GM23338 (cell line): ENCODE results near the gene AGR3. TPM values are rescaled to one million over a fixed set of nuclear protein-coding genes. Genes with fewer than 3 reads are reported as not detected.

Experiments used
- ATAC-seq: fragments of 200-7000 bp; cut with Tn5 transposase; 3 replicates; pipeline ENCODE4 v1.9.1; 2020
- DNase-seq: peaks from one replicate; pipeline ENCODE4 v3.0.0-alpha.2; 2015; ENCODE audit warnings: low spot score
- H2AFZ ChIP-seq: fragments of 200-600 bp; sonication (generic); 2 replicates; pipeline ENCODE4 v1.8.0; 2016; ENCODE audit warnings: antibody characterized with exemption, mild to moderate bottlenecking, moderate library complexity
- H3F3A ChIP-seq: fragments of 200-600 bp; sonication (generic); replicated peaks from 2 replicates; pipeline ENCODE4 v1.8.0; 2017; ENCODE audit warnings: antibody characterized with exemption, mixed run types, low read depth
- H3K27ac ChIP-seq: fragments of 200-600 bp; sonication (generic); 2 replicates; pipeline ENCODE4 v1.6.1; 2016; ENCODE audit warnings: low read depth
- H3K27me3 ChIP-seq: fragments of 200-600 bp; sonication (generic); 2 replicates; pipeline ENCODE4 v1.8.0; 2016; ENCODE audit warnings: mild to moderate bottlenecking, mixed run types, moderate library complexity; ENCODE audit not compliant: insufficient read depth
- H3K36me3 ChIP-seq: fragments of 200-600 bp; sonication (generic); 2 replicates; pipeline ENCODE4 v1.8.0; 2016; ENCODE audit warnings: mild to moderate bottlenecking; ENCODE audit not compliant: insufficient read depth
- H3K4me1 ChIP-seq: fragments of 200-600 bp; sonication (generic); 2 replicates; pipeline ENCODE4 v1.8.0; 2016; ENCODE audit warnings: mild to moderate bottlenecking, moderate library complexity; ENCODE audit not compliant: insufficient read depth
- H3K4me2 ChIP-seq: fragments of 200-600 bp; sonication (generic); 2 replicates; pipeline ENCODE4 v1.7.1; 2017; ENCODE audit warnings: mixed run types
- H3K4me3 ChIP-seq: fragments of 200-600 bp; sonication (generic); 2 replicates; pipeline ENCODE4 v1.6.1; 2016; ENCODE audit warnings: mixed run types
- H3K79me2 ChIP-seq: fragments of 200-600 bp; sonication (generic); replicated peaks from 2 replicates; pipeline ENCODE4 v1.8.0; 2017; ENCODE audit warnings: mild to moderate bottlenecking; ENCODE audit not compliant: insufficient read depth
- H3K9me2 ChIP-seq: fragments of 200-600 bp; sonication (generic); 2 replicates; pipeline ENCODE4 v1.8.0; 2017; ENCODE audit not compliant: insufficient read depth
- H4K20me1 ChIP-seq: fragments of 200-600 bp; sonication (generic); replicated peaks from 2 replicates; pipeline ENCODE4 v1.8.0; 2017; ENCODE audit warnings: mild to moderate bottlenecking; ENCODE audit not compliant: insufficient read depth
- H3K27ac Mint-ChIP-seq: 2 replicates; pipeline ENCODE4 v1.8.0; 2020; ENCODE audit warnings: inconsistent platforms, mild to moderate bottlenecking, moderate library complexity, mixed read lengths
- H3K27me3 Mint-ChIP-seq: 3 replicates; pipeline ENCODE4 v1.8.0; 2022; ENCODE audit warnings: low read depth, mild to moderate bottlenecking, moderate library complexity, mixed read lengths, inconsistent platforms; ENCODE audit not compliant: insufficient read depth, poor library complexity
- H3K36me3 Mint-ChIP-seq: 3 replicates; pipeline ENCODE4 v1.8.0; 2021; ENCODE audit warnings: low read depth, mild to moderate bottlenecking, inconsistent platforms, moderate library complexity, mixed read lengths
- H3K4me1 Mint-ChIP-seq: 3 replicates; pipeline ENCODE4 v1.8.0; 2020; ENCODE audit warnings: mild to moderate bottlenecking, inconsistent platforms, mixed read lengths
- H3K4me3 Mint-ChIP-seq: 3 replicates; pipeline ENCODE4 v1.8.0; 2021; ENCODE audit warnings: moderate library complexity, mild to moderate bottlenecking, inconsistent platforms, mixed read lengths
- H3K9me3 Mint-ChIP-seq: 3 replicates; pipeline ENCODE4 v1.8.0; 2020; ENCODE audit warnings: moderate library complexity, mild to moderate bottlenecking, inconsistent platforms, mixed read lengths
- CREB1 ChIP-seq: fragments of 250-450 bp; sonication (Bioruptor Pico); IDR thresholded peaks from 2 replicates; pipeline ENCODE4 v1.5.0; 2020; ENCODE audit warnings: low read depth, mild to moderate bottlenecking, moderate library complexity
- EZH2 ChIP-seq: fragments of 200-600 bp; sonication (generic); IDR thresholded peaks from one replicate; pipeline ENCODE4 v1.8.0; 2017; ENCODE audit warnings: antibody characterized with exemption, mild to moderate bottlenecking, low read depth; ENCODE audit not compliant: unreplicated experiment
- EZH2phosphoT487 ChIP-seq: fragments of 200-600 bp; sonication (generic); IDR thresholded peaks from one replicate; pipeline ENCODE4 v1.8.1; 2018; ENCODE audit warnings: antibody characterized with exemption; ENCODE audit not compliant: unreplicated experiment
- JUNB ChIP-seq: IDR thresholded peaks from one replicate; pipeline ENCODE4 v1.6.1; 2016; ENCODE audit warnings: antibody characterized with exemption; ENCODE audit not compliant: unreplicated experiment
- NANOG ChIP-seq: IDR thresholded peaks from 2 replicates; pipeline ENCODE4 v1.6.1; 2016; ENCODE audit warnings: antibody characterized with exemption, borderline replicate concordance
- POLR2AphosphoS5 ChIP-seq: IDR thresholded peaks from 2 replicates; pipeline ENCODE4 v1.6.1; 2016; ENCODE audit warnings: antibody characterized with exemption, low read depth
- STAT1 ChIP-seq: IDR thresholded peaks from one replicate; pipeline ENCODE4 v1.6.1; 2016; ENCODE audit warnings: antibody characterized with exemption; ENCODE audit not compliant: unreplicated experiment
- ZNF114 ChIP-seq: fragments of 250-450 bp; sonication (Bioruptor Pico); IDR thresholded peaks from 2 replicates; pipeline ENCODE4 v1.5.0; 2020; ENCODE audit warnings: mild to moderate bottlenecking, moderate library complexity
- ZNF331 ChIP-seq: fragments of 250-450 bp; sonication (Bioruptor Pico); IDR thresholded peaks from 2 replicates; pipeline ENCODE4 v1.5.0; 2020; ENCODE audit warnings: low read depth, mild to moderate bottlenecking, moderate library complexity
- polyA plus RNA-seq: library from polyadenylated mRNA; unstranded; fragments of >200 nt; fragmentation: Nextera tagmentation; extraction: Ambion mirVana; gene quantifications from 2 replicates; pipeline ENCODE4 v1.2.1, GENCODE V29; 2016
- total RNA-seq: library from RNA; depleted of rRNA; stranded (reverse); fragments of >200 nt; shearing (Covaris generic); gene quantifications from 2 replicates; pipeline ENCODE4 v1.2.3, GENCODE V29; 2014
- TF ChIP-seq, protein P1 (sequence below): IDR thresholded peaks from 2 replicates; pipeline ENCODE4 v1.6.1; 2016; ENCODE audit warnings: antibody characterized with exemption
- TF ChIP-seq, protein P2 (sequence below): fragments of 250-450 bp; sonication (Bioruptor Pico); IDR thresholded peaks from 2 replicates; pipeline ENCODE4 v1.5.0; 2020; ENCODE audit warnings: mild to moderate bottlenecking, moderate library complexity
- TF ChIP-seq, protein P3 (sequence below), 2 experiments: fragments of 200-600 bp in 1 of 2; sonication (generic) in 1 of 2; conservative IDR thresholded peaks; 2 replicates each; pipeline versions ENCODE4 v1.5.1 to v1.6.1; 2016 to 2017; ENCODE audit warnings: antibody characterized with exemption in 2 of 2, low read depth in 2 of 2, mild to moderate bottlenecking in 2 of 2, moderate library complexity in 1 of 2
- TF ChIP-seq, protein P4 (sequence below): IDR thresholded peaks from one replicate; pipeline ENCODE4 v1.6.1; 2018; ENCODE audit warnings: antibody characterized with exemption; ENCODE audit not compliant: unreplicated experiment

Gene AGR3
- total and polyA plus RNA-seq, 2 experiments from 2014 or later = not detected

DNA sequence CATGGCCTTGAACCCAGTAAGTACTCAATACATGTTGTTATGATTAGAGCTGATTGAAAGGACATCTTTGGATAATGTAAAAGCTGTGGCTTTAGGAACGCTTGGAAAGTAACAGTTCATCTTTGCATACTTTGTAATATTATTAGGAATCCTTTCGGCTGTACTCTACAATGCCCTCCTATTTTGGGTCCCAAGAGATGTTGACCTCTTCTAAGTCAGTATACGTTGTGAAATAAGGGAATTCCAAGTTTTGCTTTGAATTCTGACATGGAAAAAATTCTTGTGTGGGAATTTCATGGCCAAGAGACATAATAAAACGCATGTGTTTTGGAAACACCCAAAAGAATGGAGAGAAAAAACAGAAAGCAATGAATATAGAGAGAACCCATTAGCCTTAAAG, 7.7 kb downstream of the AGR3 start:
- no peaks in the 10 kb centered on the region for H3K9me2 ChIP-seq
- H3K36me3 ChIP-seq = no peaks in the 10 kb centered on the region
- no peaks in the 10 kb centered on the region for H3K79me2 ChIP-seq
- DNase-seq = no peak
- H3K4me2 ChIP-seq = no peak overlapping the region
- H3F3A ChIP-seq = no peaks in the 10 kb centered on the region
- Mint-ChIP-seq H3K36me3 (no peaks in the 10 kb centered on the region), H3K9me3 (peaks cover 5% of the 10 kb centered on the region; the same call in 1 of the 3 replicates), H3K27ac (no peak overlapping the region), H3K27me3 (peaks cover 3% of the 10 kb centered on the region), H3K4me1 (peaks cover 7% of the 10 kb centered on the region; the same call in 2 of the 3 replicates), H3K4me3 (no peak overlapping the region)
- H3K4me1 ChIP-seq = no peaks in the 10 kb centered on the region; the same call in 1 of the 2 replicates
- no peak for ATAC-seq
- TF ChIP-seq STAT1 (no peak), ZNF331 (no peak), EZH2phosphoT487 (no peak), POLR2AphosphoS5 (no peak), CREB1 (CRISPR knock-in tag) (no peak), ZNF114 (no peak), JUNB (no peak), EZH2 (no peak), NANOG (no peak)
- TF ChIP-seq, protein P1, sequence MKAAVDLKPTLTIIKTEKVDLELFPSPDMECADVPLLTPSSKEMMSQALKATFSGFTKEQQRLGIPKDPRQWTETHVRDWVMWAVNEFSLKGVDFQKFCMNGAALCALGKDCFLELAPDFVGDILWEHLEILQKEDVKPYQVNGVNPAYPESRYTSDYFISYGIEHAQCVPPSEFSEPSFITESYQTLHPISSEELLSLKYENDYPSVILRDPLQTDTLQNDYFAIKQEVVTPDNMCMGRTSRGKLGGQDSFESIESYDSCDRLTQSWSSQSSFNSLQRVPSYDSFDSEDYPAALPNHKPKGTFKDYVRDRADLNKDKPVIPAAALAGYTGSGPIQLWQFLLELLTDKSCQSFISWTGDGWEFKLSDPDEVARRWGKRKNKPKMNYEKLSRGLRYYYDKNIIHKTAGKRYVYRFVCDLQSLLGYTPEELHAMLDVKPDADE = no peak
- TF ChIP-seq, protein P2, sequence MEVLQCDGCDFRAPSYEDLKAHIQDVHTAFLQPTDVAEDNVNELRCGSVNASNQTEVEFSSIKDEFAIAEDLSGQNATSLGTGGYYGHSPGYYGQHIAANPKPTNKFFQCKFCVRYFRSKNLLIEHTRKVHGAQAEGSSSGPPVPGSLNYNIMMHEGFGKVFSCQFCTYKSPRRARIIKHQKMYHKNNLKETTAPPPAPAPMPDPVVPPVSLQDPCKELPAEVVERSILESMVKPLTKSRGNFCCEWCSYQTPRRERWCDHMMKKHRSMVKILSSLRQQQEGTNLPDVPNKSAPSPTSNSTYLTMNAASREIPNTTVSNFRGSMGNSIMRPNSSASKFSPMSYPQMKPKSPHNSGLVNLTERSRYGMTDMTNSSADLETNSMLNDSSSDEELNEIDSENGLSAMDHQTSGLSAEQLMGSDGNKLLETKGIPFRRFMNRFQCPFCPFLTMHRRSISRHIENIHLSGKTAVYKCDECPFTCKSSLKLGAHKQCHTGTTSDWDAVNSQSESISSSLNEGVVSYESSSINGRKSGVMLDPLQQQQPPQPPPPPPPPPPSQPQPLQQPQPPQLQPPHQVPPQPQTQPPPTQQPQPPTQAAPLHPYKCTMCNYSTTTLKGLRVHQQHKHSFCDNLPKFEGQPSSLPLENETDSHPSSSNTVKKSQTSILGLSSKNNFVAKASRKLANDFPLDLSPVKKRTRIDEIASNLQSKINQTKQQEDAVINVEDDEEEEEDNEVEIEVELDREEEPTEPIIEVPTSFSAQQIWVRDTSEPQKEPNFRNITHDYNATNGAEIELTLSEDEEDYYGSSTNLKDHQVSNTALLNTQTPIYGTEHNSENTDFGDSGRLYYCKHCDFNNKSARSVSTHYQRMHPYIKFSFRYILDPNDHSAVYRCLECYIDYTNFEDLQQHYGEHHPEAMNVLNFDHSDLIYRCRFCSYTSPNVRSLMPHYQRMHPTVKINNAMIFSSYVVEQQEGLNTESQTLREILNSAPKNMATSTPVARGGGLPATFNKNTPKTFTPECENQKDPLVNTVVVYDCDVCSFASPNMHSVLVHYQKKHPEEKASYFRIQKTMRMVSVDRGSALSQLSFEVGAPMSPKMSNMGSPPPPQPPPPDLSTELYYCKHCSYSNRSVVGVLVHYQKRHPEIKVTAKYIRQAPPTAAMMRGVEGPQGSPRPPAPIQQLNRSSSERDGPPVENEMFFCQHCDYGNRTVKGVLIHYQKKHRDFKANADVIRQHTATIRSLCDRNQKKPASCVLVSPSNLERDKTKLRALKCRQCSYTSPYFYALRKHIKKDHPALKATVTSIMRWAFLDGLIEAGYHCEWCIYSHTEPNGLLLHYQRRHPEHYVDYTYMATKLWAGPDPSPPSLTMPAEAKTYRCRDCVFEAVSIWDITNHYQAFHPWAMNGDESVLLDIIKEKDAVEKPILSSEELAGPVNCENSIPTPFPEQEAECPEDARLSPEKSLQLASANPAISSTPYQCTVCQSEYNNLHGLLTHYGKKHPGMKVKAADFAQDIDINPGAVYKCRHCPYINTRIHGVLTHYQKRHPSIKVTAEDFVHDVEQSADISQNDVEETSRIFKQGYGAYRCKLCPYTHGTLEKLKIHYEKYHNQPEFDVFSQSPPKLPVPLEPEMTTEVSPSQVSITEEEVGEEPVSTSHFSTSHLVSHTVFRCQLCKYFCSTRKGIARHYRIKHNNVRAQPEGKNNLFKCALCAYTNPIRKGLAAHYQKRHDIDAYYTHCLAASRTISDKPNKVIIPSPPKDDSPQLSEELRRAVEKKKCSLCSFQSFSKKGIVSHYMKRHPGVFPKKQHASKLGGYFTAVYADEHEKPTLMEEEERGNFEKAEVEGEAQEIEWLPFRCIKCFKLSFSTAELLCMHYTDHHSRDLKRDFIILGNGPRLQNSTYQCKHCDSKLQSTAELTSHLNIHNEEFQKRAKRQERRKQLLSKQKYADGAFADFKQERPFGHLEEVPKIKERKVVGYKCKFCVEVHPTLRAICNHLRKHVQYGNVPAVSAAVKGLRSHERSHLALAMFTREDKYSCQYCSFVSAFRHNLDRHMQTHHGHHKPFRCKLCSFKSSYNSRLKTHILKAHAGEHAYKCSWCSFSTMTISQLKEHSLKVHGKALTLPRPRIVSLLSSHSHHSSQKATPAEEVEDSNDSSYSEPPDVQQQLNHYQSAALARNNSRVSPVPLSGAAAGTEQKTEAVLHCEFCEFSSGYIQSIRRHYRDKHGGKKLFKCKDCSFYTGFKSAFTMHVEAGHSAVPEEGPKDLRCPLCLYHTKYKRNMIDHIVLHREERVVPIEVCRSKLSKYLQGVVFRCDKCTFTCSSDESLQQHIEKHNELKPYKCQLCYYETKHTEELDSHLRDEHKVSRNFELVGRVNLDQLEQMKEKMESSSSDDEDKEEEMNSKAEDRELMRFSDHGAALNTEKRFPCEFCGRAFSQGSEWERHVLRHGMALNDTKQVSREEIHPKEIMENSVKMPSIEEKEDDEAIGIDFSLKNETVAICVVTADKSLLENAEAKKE (CRISPR knock-in tag) = no peak
- TF ChIP-seq, protein P3, sequence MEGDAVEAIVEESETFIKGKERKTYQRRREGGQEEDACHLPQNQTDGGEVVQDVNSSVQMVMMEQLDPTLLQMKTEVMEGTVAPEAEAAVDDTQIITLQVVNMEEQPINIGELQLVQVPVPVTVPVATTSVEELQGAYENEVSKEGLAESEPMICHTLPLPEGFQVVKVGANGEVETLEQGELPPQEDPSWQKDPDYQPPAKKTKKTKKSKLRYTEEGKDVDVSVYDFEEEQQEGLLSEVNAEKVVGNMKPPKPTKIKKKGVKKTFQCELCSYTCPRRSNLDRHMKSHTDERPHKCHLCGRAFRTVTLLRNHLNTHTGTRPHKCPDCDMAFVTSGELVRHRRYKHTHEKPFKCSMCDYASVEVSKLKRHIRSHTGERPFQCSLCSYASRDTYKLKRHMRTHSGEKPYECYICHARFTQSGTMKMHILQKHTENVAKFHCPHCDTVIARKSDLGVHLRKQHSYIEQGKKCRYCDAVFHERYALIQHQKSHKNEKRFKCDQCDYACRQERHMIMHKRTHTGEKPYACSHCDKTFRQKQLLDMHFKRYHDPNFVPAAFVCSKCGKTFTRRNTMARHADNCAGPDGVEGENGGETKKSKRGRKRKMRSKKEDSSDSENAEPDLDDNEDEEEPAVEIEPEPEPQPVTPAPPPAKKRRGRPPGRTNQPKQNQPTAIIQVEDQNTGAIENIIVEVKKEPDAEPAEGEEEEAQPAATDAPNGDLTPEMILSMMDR (conservative IDR thresholded peaks at IDR 0.05; ENCODE audit: low read depth in 2 of 2) = no peak
- TF ChIP-seq, protein P4, sequence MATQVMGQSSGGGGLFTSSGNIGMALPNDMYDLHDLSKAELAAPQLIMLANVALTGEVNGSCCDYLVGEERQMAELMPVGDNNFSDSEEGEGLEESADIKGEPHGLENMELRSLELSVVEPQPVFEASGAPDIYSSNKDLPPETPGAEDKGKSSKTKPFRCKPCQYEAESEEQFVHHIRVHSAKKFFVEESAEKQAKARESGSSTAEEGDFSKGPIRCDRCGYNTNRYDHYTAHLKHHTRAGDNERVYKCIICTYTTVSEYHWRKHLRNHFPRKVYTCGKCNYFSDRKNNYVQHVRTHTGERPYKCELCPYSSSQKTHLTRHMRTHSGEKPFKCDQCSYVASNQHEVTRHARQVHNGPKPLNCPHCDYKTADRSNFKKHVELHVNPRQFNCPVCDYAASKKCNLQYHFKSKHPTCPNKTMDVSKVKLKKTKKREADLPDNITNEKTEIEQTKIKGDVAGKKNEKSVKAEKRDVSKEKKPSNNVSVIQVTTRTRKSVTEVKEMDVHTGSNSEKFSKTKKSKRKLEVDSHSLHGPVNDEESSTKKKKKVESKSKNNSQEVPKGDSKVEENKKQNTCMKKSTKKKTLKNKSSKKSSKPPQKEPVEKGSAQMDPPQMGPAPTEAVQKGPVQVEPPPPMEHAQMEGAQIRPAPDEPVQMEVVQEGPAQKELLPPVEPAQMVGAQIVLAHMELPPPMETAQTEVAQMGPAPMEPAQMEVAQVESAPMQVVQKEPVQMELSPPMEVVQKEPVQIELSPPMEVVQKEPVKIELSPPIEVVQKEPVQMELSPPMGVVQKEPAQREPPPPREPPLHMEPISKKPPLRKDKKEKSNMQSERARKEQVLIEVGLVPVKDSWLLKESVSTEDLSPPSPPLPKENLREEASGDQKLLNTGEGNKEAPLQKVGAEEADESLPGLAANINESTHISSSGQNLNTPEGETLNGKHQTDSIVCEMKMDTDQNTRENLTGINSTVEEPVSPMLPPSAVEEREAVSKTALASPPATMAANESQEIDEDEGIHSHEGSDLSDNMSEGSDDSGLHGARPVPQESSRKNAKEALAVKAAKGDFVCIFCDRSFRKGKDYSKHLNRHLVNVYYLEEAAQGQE = no peak
- no peaks in the 10 kb centered on the region for H3K27me3 ChIP-seq
- H4K20me1 ChIP-seq = no peaks in the 10 kb centered on the region
- H3K27ac ChIP-seq = no peak overlapping the region
- H2AFZ ChIP-seq = no peak overlapping the region
- no peak overlapping the region for H3K4me3 ChIP-seq
